VCaP (cell line): ENCODE measurements around the gene CPZ.
"Not testable (repeated sequence)": the region's sequence is repeated elsewhere in the genome, so short reads cannot be mapped to it uniquely, and the experiment has no call there.

Experiments
- H3K27ac ChIP-seq: fragments of 450-650 bp; 2 replicates; pipeline ENCODE4 v1.5.1; 2017
- TF ChIP-seq, protein P1 (sequence below): fragments of 450-650 bp; conservative IDR thresholded peaks from 2 replicates; pipeline ENCODE4 v1.5.1; 2017; ENCODE audit warnings: mild to moderate bottlenecking, moderate library complexity

Gene CPZ

DNA sequence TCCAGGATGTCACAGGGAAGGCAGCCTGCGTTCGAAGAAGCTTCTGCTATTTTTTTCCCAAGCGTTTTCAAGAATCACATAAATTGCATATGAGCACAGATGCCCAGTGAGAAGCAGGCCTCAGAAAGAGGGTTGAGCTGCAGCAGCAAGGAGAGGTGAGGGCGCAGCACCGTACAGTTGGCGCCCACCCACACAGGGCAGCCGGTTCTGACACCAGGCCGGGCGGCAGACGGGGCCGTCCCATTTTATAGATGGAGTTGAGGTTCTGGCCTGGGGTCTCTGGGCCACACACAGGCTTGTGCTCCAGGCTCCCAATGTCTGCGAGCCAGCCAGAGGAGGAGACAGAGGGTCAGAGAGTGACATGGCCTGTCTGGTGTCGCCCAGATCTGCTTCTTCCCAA is 22.8 kb downstream of the CPZ start:
- TF ChIP-seq, protein P1, sequence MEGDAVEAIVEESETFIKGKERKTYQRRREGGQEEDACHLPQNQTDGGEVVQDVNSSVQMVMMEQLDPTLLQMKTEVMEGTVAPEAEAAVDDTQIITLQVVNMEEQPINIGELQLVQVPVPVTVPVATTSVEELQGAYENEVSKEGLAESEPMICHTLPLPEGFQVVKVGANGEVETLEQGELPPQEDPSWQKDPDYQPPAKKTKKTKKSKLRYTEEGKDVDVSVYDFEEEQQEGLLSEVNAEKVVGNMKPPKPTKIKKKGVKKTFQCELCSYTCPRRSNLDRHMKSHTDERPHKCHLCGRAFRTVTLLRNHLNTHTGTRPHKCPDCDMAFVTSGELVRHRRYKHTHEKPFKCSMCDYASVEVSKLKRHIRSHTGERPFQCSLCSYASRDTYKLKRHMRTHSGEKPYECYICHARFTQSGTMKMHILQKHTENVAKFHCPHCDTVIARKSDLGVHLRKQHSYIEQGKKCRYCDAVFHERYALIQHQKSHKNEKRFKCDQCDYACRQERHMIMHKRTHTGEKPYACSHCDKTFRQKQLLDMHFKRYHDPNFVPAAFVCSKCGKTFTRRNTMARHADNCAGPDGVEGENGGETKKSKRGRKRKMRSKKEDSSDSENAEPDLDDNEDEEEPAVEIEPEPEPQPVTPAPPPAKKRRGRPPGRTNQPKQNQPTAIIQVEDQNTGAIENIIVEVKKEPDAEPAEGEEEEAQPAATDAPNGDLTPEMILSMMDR, result no peak
- H3K27ac ChIP-seq, result no peak overlapping the region

DNA sequence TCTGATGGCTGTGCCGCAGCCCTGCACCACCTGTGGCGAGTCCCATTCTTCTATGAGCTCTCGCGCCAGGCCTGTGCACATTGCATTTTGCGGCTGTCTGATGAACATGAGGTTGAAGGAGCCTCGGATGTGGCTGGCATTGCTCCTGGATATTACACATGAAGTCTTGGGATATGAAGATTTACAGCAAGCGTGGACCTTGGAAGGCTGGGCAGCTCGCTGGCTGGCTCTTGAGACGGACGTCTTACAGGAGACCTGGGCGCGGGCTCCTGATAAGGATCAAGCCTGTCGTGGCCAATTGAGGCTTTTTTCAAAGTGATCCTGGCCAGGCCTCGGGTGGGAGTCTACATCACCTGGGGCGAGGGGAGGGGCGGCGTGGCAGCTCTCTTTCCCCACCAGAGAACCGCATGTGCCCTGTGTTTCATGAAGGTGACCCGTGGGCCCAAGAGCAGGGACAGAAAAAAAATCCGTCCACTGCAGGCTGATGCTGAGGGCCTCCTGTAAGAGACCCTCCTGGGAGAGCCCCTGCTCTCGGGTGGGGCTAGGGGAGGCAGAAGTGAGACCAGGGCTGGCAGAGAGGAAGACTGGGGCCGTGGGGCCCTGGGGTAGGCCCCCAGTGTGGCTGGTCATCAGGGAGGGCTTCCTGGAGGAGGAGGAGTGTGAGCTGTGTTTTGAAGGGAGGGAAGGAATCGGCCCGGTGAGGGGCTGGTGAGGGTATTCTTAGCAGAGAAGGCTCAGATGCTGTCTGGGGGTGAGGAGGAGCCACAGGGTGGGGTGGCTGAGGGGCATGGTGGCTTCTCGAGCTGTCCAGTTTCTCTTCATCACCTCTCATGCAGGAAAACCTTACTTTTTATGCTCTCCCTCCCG is 23.6 kb downstream of the CPZ start:
- H3K27ac ChIP-seq, result no peak overlapping the region
- TF ChIP-seq, protein P1, result no peak

DNA sequence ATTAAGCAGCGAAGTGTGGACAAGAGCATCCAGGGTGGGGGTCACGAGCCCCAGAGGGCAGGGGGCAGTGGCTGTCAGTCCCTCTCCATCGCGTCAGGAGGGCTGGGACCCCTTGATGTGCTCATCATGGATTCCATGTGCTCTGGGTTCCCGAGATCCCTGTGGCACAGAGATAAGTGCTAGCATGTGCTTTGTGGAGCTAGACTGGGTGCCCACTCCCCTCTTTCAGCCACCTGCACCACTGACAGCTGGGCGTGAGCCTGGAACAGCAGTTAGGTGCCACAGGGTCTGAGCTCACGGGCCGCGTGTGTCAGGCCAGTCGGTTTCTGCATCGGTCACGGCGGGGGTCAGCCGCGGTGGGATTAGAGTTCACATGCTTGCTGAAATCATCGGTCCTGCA is 24.3 kb downstream of the CPZ start:
- no peak overlapping the region for H3K27ac ChIP-seq
- TF ChIP-seq, protein P1, result no peak

DNA sequence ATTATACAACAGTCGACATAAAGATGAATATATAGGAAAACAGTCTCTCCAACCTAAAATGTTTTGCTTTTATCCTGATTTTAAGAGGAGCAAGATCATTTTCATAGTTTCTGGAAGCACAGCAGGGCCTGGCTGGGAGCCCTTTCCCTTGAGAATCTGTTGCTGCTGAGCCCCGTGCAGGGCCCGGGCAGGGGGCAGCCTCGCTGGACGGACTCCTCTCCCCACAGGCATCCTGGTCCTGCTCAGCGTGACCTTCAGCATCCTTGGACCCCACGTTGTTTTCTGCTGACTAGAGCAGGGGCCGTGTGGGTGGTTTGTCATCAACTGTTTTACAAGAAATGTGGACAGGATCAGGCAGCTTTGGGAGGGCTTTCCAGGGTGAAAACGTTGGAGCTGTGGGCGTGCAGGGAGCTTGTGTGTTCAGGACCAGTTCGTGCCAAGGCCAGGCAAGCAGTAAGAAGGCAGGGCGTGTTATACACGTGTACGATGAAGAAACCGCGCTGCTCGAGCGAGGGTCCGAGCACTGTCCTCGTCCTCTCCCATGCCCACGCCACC is 25.0 kb downstream of the CPZ start:
- H3K27ac ChIP-seq, result no peak overlapping the region
- TF ChIP-seq, protein P1, result no peak

DNA sequence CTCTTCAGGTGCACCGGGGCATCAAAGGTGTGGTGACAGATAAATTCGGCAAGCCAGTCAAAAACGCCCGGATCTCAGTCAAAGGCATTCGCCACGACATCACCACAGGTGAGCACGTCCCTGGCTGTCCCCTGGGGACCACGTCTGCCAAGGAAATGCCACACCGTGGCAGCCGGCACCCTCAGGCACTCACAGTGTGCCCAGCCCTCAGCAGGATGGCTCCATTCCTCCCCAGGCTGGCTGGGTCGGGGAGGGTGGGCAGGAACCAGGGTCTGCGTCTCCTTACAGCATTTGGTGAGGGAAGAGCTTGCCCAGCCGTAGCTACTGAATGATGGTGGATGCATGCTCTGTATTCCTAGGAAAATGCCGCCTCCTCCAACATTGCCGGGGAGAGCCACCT is 25.9 kb downstream of the CPZ start:
- H3K27ac ChIP-seq, result no peak overlapping the region
- TF ChIP-seq, protein P1, result no peak

DNA sequence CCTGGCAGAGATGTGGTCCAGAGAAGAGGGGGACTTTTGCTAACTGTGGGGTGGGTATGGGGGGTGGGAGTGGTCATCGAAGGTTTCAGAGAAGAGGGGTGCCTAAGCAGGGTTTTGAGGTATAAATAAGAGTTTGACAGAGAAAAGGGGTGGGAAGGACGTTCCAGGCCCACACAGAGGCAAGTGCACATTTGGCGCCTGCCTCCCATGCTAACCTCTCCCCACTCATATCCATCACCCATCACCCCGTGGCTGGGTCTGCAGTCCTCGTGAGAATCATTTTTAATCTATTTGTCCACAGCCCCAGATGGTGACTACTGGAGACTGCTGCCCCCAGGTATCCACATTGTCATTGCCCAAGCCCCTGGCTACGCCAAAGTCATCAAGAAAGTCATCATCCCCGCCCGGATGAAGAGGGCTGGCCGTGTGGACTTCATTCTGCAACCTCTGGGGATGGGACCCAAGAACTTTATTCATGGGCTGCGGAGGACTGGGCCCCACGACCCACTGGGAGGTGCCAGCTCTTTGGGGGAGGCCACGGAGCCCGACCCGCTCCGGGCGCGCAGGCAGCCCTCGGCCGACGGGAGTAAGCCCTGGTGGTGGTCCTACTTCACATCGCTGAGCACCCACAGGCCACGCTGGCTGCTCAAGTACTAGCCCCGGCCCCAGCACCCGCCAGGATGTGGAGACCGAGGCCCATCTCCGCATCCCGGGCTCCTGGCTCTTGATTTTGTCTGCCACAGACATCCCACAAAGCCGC is 26.6 kb downstream of the CPZ start:
- TF ChIP-seq, protein P1, result no peak
- no peak overlapping the region for H3K27ac ChIP-seq

DNA sequence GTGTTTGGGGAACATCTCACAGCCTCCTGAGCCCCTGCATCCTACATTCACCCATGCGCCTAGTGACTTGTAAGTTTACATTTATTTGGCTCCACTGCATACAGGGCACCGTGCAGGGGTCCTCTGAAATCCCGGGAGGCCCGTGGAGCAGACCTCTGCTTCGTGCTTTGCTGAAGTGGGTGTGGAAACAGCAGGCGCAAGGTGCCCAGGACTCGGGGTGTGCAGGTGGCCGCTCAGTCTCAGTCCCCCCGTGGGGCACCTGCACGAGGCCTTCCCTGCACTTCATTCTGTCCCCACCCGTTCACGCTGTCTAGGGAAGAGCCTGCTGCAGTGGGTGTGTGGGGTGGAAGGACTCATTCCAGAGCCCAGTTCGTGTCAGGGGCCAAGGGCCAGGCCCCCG is 28.6 kb downstream of the CPZ start:
- not testable (repeated sequence) for H3K27ac ChIP-seq

DNA sequence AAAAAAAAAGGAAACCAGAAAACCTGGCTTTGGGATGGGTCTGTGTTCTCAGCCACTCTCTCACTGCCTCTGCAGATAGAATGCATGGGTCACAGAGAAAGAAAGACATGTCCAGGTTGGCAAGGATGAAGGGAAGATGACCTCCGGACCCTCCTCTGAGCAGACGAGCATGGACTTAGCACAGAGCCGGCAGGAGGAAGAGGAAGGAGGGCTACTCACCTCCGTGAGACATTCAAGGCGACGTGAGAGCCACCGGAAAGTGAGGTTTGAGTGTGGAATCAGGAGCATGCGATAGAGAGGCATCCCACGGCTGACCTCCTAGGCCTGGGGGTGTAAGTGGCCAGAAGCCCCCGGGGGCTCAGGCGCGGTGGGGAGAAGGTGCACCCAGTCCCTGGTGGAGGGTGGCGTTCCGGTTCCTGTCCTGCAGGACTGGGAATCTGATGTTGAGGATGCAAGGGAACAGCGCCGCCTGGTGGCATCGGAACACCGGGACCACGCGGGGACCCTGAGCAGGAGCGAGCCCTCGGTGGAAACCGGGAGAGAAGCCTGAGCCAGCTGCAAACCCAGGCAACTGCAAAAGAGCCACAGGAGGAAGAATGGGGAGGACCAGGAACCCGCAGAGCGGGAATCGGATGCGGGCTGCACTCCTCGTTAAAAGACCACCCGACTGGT is 32.2 kb downstream of the CPZ start:
- not testable (repeated sequence) for H3K27ac ChIP-seq

DNA sequence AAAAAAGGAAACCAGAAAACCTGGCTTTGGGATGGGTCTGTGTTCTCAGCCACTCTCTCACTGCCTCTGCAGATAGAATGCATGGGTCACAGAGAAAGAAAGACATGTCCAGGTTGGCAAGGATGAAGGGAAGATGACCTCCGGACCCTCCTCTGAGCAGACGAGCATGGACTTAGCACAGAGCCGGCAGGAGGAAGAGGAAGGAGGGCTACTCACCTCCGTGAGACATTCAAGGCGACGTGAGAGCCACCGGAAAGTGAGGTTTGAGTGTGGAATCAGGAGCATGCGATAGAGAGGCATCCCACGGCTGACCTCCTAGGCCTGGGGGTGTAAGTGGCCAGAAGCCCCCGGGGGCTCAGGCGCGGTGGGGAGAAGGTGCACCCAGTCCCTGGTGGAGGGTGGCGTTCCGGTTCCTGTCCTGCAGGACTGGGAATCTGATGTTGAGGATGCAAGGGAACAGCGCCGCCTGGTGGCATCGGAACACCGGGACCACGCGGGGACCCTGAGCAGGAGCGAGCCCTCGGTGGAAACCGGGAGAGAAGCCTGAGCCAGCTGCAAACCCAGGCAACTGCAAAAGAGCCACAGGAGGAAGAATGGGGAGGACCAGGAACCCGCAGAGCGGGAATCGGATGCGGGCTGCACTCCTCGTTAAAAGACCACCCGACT is 37.8 kb downstream of the CPZ start:
- H3K27ac ChIP-seq, result not testable (repeated sequence)

DNA sequence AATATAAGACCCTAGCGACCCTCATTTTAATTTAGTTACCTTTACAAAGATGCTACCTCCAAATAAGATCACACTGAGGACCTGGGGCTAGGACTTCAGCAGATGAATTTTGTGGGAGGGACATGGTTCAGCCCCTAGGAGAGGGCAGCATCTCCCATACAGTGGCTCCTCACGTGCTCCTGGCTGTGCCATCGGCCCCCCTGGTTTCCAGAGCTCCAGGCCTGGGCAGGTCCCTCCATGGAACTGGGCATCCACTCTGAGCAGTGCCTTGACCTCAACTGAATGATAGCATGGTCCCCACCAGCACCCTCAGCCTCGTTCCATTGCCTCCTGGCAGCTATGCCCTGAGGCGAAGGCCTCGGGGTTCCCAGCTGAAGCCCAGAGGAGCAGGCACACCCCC is 39.3 kb downstream of the CPZ start:
- not testable (repeated sequence) for H3K27ac ChIP-seq

DNA sequence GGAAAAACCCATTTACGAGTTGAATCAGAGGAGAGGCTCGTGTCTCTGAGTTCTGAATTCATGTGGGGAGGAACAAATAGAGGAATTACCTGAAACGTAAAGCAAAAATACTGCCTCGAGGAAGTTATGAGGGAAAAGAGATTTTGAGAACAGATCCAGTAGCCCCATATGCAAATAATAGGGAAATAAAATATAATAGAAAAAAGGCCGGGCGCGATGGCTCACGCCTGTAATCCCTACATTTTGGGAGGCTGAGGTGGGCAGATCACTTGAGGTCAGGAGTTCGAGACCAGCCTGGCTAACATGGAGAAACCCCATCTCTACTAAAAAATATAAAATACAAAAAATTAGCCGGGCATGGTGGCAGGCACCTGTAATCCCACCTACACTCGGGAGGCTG is 42.2 kb downstream of the CPZ start:
- not testable (repeated sequence) for H3K27ac ChIP-seq

DNA sequence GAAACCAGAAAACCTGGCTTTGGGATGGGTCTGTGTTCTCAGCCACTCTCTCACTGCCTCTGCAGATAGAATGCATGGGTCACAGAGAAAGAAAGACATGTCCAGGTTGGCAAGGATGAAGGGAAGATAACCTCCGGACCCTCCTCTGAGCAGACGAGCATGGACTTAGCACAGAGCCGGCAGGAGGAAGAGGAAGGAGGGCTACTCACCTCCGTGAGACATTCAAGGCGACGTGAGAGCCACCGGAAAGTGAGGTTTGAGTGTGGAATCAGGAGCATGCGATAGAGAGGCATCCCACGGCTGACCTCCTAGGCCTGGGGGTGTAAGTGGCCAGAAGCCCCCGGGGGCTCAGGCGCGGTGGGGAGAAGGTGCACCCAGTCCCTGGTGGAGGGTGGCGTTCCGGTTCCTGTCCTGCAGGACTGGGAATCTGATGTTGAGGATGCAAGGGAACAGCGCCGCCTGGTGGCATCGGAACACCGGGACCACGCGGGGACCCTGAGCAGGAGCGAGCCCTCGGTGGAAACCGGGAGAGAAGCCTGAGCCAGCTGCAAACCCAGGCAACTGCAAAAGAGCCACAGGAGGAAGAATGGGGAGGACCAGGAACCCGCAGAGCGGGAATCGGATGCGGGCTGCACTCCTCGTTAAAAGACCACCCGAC is 43.5 kb downstream of the CPZ start:
- H3K27ac ChIP-seq, result not testable (repeated sequence)
